Kidney capillary endothelial cell (primary cell): ENCODE data around the gene IRX2.

Experiments
- DNase-seq: peaks from one replicate; pipeline ENCODE4 v3.0.0-alpha.2; 2018; ENCODE audit warnings: low spot score

IRX2 gene

DNA sequence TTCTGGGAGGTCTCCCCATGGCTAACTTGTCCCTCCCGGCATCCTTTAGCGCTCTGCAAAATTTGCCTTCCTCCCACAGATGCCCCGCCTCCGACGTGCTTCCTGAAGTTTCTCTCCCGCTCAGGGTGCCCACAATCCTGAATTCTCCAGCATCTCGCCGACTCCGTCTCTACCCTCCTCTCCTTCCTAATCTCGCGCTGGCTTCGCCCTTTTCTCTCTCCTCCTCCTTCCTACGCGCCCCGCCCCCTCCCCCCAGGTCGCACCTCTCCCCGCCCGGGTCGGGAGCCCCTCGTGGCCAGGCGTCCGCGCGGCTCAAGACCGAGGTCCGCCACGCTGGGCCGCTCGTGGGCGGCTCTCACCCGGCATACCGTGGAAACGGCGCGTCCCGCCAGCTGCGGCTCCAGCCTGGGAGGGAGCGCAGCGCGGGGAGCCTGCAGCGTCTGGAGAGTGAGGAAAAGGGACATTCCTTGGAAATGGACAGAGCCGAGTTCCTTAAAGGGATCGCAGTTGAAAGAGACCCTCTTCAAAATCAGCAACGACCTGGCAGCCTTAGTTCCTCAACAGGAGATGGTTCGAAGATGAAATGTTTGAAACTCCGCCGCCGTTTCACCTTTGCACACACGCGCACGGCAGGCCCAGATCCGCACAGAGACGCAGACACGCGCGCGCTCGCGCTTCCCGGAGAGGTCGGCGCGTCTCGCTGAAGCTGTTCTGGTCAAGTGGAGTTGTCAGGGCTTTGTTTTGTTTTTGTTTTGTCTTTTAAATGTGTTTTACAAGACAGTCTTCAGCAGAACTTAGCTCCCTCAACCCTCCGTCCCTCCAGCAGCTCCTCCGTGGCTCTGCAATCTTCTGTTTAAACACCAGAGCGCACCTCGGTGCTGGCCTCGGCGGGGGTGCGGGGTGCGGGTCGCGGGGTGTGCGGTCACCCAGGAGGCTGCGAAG, 5.0 kb upstream of the IRX2 start:
- DNase-seq, result no peak

DNA sequence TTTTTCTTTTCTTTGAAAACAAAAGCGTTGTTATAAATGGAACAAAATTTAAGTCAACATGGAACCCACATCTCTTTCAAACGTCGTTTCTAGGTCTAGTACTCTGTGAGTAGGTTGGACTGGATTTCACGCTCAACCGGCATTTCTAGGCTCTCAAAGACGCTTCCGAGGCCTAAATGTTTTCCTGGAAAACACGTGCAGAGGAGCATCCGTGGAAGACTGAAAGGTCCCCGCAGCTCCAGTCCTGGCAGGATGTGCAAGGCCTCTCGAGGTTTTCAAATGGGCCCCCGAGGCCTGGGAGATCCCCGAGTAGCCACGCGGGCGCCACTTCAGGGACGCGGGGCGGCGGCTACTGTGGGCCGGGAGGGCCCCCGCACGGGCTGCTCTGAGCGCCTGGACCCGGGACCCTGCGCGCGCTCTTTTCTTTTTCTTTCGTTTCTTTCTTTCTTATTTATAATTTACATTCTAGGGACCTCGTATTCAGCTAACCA, 4.2 kb upstream of the IRX2 start:
- no peak for DNase-seq

DNA sequence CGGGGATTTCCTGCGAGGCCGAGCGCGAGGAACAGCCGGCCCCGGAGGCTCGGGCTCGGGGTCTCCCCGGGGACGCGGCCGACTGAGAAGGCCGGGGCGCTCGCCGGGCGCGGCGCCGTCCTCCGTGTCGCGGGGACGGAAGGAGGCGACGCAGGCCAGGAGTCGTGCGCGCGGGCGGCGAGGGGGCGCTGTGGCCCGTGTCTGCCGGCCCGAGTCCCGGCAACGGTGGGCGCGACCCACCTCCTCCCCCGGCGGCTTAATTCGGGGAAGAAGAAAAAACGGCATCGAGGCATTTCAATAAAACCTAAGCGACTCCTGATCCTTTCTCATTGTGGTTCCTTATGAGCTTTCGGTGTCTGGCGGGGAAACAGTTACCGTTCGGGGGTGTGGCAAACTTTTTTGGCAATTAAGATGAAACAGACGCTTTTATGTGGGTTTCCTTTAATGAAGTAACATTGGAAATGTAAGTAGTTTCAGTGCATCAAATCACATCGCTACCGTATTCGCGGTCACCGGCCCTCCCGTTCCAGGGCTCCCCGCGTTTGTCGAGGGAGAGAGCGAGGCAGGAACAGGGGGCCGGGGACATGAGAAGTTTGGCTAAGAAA, 3.7 kb upstream of the IRX2 start:
- DNase-seq, result no peak

- no peak for DNase-seq
These were observed 3.2 kb upstream of the IRX2 start for GRCh38 chr5:2754581-2755075.

- DNase-seq, result no peak
These were observed 2.3 kb upstream of the IRX2 start for GRCh38 chr5:2753452-2754420.

- DNase-seq, result no peak
These were observed 1.5 kb upstream of the IRX2 start for GRCh38 chr5:2752821-2753439.

GRCh38 chr5:2752059-2752820, 763 bp upstream of the IRX2 start:
- no peak for DNase-seq

- no peak for DNase-seq
These were observed 566 bp downstream of the IRX2 start for GRCh38 chr5:2750758-2751464.

DNA sequence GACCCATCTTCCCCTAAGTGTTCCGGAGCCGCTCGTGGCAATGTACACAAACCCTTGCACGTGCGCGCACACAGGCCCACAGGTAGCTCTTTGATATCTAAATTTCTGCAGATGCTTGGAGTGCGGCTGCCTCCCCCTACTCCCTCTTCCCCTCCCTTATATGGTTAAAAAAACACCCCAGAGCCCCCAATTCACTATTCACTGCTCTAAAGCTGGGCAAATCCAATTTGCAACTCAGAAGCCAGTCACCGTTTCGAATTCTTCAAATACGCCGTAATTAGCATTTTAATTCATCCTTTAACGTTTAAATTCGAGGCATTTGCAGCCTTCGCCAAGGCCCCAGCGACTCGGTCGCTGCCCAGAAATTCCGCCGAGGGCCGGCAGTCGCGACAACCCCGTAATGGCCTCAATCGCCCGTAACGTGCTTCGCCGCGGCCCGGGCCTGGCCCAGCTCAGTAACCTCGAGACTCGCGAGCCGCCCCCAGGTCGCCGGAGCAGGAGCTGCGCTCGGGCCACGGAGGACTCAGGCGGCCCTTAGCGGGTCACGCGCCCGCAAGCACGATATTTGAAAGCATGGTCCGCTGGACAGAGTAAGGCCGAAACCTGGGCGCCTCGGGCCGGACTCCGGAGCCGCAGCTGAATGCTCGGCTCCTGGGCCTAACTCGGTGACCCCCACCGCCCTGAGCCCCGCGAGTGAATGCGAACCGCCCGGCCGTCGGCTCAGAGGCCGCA, 1.3 kb downstream of the IRX2 start:
- DNase-seq, result no peak

GRCh38 chr5:2749514-2750025, 1.9 kb downstream of the IRX2 start:
- no peak for DNase-seq

DNA sequence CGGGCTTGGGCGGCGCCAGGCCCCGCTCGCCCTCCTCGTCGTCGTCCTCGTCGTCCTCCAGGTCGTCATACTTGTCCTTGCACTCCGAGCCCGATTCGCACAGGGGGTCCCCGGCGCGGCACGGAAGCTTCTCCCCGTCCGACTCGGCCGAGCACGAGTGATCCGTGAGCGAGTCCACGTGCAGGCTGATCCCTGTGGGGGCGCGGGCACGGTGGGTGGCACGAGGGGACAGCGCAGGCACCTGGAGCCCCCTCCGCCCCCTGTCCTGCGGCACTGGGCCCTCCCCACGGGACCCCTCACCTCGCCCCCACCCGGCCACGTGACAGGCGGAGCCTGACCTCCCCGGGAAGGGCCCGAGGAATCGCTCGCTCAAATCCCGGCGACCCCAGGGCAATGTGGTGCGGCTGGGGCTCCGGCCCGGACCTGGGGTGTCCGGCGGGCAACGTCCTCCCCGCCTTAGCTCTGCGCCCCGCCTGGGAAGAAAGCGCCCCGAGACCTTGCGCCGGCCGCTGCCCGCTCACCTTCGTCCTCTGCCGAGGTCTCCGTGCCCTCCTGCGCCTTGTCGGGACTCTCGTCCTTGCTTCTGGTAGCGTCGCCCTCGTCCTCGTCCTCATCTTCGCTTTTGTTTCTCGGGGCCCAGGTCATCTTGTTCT, 2.5 kb downstream of the IRX2 start:
- no peak for DNase-seq

- no peak for DNase-seq
These were observed 3.2 kb downstream of the IRX2 start for GRCh38 chr5:2748179-2748860.

DNA sequence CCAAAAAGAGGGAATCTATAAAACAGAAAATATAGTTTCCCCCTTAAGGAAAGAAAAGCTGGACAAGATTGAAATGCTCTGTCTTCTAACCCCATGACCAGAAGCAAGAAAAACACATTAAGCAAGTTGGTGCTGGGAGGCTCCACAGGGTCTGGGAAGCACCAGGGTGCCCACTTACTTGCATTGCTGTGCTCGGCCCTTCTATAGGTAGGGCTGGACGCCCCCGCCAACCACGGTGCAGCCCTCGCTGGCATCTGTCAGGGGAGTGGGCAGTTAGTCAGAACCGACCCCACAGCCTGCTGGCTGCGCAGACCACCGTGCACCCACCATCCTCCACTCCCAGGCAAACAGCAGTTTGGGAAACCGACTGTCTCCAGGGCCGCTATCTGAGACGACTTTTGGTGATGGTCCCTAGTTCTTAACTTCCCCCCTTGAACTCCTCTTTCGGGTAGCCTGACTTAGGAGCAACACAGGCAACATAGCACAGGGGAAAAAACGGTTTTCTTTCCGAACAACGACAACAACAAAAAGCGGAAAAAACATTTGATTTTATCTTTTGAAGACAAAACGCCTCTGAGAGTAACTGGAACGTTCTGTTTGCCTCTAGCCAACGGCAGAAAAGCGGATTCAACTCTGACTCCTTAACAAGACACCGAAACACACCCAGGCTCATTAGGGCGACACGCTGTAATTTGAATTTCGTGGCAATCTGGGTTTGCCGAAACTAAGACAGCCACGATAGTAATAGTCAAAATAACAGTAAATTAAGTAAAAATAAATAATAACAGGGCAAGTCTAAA, 3.9 kb downstream of the IRX2 start:
- DNase-seq, result no peak

- no peak for DNase-seq
These were observed 4.9 kb downstream of the IRX2 start for GRCh38 chr5:2746561-2747032.

GRCh38 chr5:2744485-2744884, 7.0 kb downstream of the IRX2 start:
- DNase-seq, result no peak

GRCh38 chr5:2742921-2743679, 8.4 kb downstream of the IRX2 start:
- DNase-seq, result no peak
